H54 (cell line): ENCODE data around the gene KYNU.
"Not testable (repeated sequence)": the region's sequence is repeated elsewhere in the genome, so short reads cannot be mapped to it uniquely, and the experiment has no call there.

ENCODE experiments used
- DNase-seq: peaks from one replicate; pipeline ENCODE4 v3.0.0; 2011; ENCODE audit warnings: low spot score, mixed read lengths; ENCODE audit not compliant: insufficient read length
- FAIRE-seq: peaks from 3 replicates; lab custom pipeline; 2011; peaks lifted over from hg19 to GRCh38; lab: Jason Lieb, UNC
- POLR2A ChIP-seq: IDR thresholded peaks from 2 replicates; pipeline ENCODE4 v1.6.1; 2011; ENCODE audit warnings: low read depth, mild to moderate bottlenecking, low read length

KYNU gene

DNA sequence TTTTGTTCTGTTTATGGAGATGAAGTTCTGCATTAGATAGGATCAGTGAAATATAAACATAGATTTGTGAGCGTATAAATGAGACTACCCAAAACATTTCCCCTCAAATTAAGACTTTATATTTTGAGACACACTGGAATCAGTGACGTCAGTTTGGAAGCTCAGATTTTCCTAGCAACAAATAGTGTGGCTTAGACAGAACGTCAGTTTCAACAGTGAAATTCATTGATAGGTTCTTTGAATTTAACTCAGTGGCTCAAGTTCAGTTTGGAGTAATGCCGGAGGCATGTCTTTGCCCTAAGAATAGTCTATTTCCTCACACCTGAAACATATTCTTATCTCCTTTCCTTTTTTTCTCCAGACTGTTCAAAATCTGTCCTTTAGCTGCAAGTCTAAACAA is 138.2 kb downstream of the KYNU start:
- FAIRE-seq (no peak), DNase-seq (no peak)
- TF ChIP-seq POLR2A: no peak

DNA sequence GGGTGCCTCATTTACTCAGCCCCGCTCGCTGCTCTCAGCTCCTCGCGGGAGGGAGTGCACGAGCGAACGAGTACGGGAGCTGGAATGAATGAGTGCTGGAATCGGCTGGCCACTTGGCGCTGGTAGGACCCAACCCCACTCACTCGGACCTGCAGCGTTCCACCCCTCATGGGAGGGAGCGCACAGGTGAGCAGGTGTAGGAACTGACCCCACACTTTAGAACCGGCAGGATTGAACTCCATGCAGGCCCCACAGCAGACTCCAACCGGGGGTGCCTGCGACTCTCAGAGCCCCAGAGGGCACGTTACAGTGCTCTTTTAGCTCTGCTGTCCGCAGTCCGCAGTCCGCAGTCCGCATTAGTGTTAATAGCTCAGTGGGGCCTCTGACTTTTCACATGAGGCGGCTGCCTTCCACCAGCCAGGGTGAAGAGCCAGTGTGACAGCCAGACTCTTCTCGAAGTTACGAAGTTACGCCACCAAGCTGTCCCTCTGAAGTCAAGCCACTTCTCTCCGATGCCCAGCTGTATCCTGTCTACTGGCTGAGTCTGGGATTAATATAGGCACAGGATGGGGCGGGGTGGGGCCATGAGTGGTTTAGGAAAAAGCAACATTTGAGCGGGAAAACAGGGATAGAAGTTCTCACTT is 149.1 kb downstream of the KYNU start:
- no peak for TF ChIP-seq POLR2A
- DNase-seq (no peak), FAIRE-seq (no peak)

DNA sequence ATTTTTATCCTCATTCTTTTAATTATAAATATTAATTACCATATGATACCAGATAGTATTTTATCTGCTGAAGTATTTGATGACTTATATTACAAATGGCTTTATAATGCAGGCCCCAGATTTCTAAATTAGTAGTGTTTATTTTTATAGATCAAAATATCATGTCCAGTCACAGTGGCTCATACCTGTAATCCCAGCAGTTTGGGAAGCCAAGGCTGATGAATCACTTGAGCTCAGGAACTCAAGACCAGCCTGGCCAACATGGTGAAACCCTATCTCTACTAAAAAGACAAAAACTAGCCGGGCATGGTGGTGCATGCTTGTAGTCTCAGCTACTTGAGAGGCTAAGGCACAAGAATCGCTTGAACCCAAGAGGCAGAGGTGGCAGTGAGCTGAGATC is 151.7 kb downstream of the KYNU start:
- no peak for TF ChIP-seq POLR2A
- no peak for DNase-seq

DNA sequence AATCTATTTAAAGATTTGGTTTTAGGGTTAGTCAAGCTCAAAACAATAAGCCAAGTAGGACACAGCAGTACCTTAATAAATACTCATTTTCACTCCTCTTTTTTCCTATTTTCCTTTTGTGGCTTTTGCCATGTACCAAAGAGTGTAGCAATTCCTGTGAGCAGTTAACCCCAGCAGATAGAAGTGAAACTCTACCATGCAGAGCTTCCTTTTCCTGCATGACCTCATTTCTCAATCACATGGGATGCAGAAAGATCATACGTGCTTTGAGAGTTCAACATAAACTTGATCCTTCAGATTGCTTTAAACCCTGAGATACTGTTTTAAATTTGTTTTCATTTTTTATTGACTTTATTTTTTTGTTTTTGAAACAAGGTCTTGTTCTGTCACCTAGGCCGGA is 152.7 kb downstream of the KYNU start:
- DNase-seq: no peak
- no peak for FAIRE-seq
- no peak for TF ChIP-seq POLR2A

More for the DNA sequence above, 151.7 kb downstream of the KYNU start:
- no peak for FAIRE-seq

DNA sequence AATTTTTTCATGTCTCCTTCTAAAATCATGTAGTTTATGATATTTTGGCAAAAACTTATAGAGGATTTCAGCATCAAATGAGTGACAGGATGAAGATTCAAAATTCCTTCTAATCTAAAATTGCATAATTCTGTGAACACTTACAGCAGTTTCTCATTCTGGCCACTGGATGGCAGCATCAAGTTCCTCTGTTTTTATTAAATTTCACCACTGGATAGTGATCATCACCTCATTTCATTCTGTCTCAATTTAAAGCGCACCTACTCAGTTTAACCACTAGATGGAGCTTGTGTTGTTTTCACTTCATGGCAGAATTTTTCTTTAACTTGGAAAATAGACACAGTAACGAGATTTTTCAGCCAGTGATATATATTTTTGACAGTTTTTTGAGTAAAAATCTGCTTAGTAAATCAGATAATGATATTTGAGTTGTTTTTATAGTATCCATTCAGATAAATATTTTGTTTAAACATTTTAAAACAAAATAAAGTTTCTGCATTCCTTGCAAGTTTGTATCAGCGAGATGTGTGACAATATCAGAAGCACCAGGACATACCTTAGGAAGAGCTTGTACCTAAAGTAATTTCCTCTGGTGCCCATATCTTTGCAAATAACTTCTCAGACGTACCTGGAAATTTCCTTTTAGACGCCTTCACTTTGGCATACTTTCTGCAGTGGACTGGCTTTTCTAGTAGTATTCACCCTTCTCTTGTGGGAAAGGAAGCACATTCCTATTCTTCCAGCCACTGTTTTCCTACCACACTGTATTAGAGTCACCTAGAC is 157.0 kb downstream of the KYNU start:
- FAIRE-seq (peak; percentile 95), DNase-seq (peak; percentile 7)
- no peak for TF ChIP-seq POLR2A

DNA sequence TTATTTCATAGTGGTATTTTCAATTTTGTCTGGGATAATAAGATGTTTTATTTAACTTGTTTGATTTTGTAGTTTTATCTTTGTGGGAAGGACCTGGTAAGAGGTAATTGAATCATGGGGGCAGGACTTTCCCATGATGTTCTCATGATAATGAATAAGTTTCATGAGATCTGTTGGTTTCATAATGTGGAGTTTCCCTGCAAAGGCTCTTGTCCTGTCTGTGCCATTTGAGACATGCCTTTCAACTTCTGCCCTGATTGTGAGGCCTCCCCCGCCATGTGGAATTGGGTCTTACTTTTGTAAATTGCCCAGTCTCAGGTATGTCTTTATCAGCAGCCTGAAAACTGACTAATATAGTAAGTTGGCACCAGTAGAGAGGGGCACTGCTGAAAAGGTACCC is 174.0 kb downstream of the KYNU start:
- DNase-seq (no peak), FAIRE-seq (no peak)
- no peak for TF ChIP-seq POLR2A

DNA sequence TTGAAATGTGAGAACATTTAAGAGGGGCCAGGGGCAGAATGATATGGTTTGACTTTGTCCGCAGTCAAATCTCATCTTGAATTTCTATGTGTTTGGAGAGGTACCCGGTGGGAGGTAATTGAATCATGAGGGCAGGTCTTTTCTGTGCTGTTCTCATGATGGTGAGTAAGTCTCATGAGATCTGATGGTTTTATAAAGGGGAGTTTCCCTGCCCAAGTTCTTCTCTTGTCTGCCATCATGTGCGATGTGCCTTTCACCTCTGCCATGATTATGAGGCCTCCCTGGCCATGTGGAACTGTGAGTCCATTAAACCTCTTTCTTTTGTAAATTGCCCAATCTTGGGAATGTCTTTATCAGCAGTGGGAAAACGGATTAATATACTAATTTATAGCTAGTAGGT is 176.0 kb downstream of the KYNU start:
- FAIRE-seq, DNase-seq: not testable (repeated sequence)

DNA sequence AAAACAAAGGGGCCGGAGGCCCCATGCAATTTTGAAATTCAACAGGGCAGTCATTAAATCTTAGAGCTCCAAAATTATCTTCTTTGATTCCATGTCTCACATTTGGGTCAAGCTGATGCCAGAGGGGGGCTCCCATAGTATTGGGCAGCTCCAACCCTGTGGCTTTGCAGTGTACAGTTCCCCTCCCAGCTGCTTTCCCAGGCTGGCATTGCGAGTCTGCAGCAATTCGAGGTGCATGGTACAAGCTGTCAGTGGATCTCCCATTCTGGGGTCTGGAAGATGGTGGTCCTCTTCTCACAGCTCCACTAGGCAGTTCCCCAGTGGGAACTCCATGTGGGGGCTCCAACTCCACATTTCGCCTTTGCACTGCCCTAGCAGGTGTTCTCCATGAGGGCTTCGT is 179.1 kb downstream of the KYNU start:
- no peak for TF ChIP-seq POLR2A
- no peak for FAIRE-seq

DNA sequence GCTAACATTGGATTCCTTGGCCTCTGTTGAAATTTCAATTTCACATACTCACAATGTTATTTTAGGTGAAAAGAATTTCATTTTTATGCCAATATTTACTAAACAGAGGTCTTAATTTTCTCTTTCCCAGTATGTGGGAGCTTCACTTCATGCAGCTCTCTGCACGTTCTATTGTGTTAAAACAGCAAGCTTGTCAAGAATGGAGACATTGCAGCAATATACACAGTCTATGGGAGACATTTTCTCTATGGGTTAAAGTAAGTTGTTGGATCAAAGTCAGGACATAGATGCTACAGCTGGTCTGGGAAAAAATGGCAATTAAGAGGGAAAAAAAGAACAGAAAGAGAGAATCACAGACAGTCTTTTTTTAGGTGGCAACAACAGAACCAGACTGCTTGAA is 181.4 kb downstream of the KYNU start:
- no peak for DNase-seq
- no peak for TF ChIP-seq POLR2A
- FAIRE-seq: no peak

More for the DNA sequence above, 179.1 kb downstream of the KYNU start:
- DNase-seq: no peak

DNA sequence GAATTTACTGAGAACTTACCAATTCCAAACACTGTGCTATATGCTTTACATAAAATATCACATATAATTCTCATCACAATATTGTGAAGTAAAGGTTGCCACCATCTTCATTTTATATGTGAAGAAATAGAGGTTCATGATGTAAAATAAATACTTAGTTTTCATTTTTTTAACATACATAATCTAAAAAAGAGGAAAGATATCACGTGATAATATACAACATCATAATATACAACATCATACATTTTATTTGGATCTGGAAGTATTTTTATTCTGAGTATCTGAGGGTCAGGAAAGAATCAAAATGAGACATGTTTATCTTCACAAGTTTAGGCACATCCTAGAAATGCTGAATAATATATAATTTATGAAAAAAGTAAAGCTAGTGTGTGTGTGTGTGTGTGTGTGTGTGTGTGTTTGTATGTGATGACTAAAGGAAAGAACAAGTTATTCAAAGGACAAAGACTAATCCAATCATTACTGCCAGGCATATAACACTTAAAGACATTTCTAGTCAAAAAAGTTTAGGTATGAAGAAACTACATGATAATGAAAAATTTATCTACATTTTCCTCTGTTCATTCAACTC is 186.2 kb downstream of the KYNU start:
- FAIRE-seq: no peak
- no peak for TF ChIP-seq POLR2A

DNA sequence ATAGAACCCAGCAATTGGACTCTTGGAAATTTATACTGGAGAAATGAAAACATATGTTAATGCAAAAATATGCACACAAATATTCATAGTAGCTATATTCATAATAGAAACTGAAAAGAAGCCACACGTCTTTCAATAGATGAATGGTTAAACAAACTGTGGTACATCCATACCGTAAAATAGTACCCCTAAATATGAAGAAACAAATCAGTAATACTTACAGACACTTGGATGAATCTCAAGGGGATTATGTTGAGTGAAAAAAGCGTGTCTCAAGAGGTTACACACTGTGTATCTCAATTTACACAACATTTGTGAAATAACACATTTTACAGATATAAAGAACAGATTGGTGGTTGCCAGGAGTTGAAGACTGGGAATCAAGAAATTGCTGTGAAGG is 190.6 kb downstream of the KYNU start:
- DNase-seq (no peak), FAIRE-seq (no peak)
- TF ChIP-seq POLR2A: no peak

More for the DNA sequence above, 186.2 kb downstream of the KYNU start:
- DNase-seq: no peak

DNA sequence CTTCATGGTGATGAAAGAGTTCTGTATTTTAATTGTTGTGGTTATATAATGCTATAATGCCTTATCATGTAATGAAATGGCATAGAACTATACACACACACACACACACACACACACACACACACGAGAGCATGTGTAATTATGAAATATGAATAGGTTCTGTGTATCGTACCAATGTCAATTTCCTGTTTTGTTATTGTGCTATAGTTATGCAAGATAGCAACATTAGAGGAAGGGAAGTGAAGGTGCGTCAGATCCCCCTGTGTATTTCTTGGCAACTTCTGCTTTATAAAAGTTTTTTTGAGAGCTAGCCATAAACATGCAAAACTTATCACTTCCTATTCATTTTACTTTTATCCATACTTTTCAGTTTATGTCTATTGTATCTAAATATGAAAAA is 191.0 kb downstream of the KYNU start:
- FAIRE-seq: peak; percentile 6
- no peak for DNase-seq
- TF ChIP-seq POLR2A: no peak

DNA sequence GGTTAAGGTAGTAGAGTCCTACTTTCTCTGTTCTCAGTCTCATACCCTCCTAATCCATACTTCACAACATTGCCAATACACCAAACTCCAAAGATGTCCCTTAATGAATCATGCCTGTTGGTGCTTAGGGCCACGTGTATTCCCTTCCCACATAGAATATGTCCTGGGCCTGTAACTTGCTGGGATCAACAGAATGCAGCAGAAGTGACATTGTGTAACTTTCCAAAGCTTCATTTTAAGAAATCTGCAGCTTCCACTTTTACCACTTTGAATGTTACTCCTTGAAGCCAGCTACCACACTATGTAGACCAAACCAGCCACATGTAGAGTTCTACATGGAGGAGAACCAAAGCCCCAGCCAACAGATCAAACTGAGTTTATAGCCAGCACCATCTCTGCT is 193.2 kb downstream of the KYNU start:
- TF ChIP-seq POLR2A: no peak
- FAIRE-seq: no peak
- no peak for DNase-seq

DNA sequence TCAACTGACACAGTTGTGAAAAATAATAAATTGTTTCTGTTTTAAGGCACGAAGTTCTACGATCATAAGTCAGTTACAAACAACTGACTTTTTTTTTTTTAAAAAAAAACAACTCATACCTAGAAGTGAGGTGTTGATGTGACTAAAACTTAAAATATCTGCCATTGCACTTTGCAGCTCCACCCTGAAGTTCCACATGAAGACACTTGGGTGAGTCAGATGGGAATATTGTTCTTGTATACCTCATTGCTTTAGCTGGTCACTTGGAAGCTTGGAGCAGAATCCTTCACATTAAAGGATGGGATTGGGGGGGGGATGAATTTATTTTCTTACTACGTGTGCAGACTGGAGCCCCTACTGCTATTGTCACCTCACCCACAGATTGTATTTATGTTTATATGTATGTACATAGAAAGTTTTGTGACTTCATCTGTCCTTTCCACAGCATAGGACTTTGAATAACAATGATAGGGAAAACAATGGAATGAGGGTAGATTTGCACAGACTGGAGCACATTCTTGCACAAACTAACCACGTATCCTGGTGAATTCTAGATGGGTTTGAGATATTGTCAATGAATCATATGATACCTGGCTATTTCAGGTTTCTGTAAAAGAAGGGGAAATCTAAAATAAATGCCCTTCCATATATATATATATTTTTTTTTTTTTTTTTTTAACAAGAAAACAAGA is 193.9 kb downstream of the KYNU start:
- DNase-seq (peak; percentile 7), FAIRE-seq (peak; percentile 57)
- TF ChIP-seq POLR2A: no peak

DNA sequence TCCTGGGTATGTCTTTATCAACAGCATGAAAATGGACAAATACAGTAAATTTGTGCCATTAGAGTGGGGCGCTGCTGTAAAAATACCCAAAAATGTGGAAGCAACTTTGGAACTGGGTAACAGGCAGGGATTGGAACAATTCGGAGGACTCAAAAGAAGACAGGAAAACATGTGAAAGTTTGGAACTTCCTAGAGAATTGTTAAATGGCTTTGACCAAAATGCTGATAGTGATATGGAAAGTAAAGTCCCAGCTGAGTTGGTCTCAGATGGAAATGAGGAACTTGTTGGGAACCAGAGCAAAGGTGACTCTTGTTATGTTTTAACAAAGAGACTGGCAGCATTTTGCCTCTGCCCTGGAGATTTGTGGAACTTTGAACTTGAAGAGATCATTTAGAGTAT is 197.4 kb downstream of the KYNU start:
- not testable (repeated sequence) for FAIRE-seq, DNase-seq
